Testis (tissue), 3 donors: ENCODE data around the gene FABP1. TPM values are rescaled to one million over a fixed set of nuclear protein-coding genes. Genes with fewer than 3 reads are reported as not detected.

Experiments used
- DNase-seq: peaks from one replicate; pipeline ENCODE4 v3.0.0-alpha.2; 2019
- H3K27ac ChIP-seq, 2 donors: fragments of 200-600 bp; sonication (generic); one replicate each; pipeline ENCODE4 v1.5.1; 2019
- H3K27me3 ChIP-seq: fragments of 200-600 bp; sonication (generic); one replicate; pipeline ENCODE4 v1.5.1; 2019
- H3K36me3 ChIP-seq: fragments of 200-600 bp; sonication (generic); one replicate; pipeline ENCODE4 v1.5.1; 2017; ENCODE audit warnings: low read depth; ENCODE audit errors: missing control alignments
- H3K4me1 ChIP-seq: fragments of 200-600 bp; sonication (generic); one replicate; pipeline ENCODE4 v1.5.1; 2019
- H3K4me3 ChIP-seq, 2 donors: fragments of 200-600 bp; sonication (generic); one replicate each; pipeline ENCODE4 v1.5.1; 2017 to 2019
- H3K9me3 ChIP-seq: fragments of 200-600 bp; sonication (generic); one replicate; pipeline ENCODE4 v1.5.1; 2017
- POLR2A ChIP-seq: fragments of 450-650 bp; IDR thresholded peaks from one replicate; pipeline ENCODE4 v1.6.1; 2017; ENCODE audit warnings: antibody characterized with exemption, mild to moderate bottlenecking, moderate library complexity
- WGBS, 2 donors: methylation state at CpG; one replicate each; pipeline ENCODE4 v1.1.5; 2018; 5-methylcytosine and 5-hydroxymethylcytosine counted together
- intact Hi-C: fragments of 100-400 bp; cut with DNase I; formaldehyde crosslinking; loops from one replicate; pipeline ENCODE4 v1.15.1; 2023; ENCODE audit warnings: low total_unique reads
- polyA plus RNA-seq: library from polyadenylated mRNA; stranded (reverse); fragments of 350-450 nt; fragmentation: Illumina TruSeq; extraction: RNeasy Lipid Tissue Mini Kit (QIAGEN cat#74804); gene quantifications from one replicate; pipeline ENCODE4 v1.2.3, GENCODE V29; 2014; ENCODE audit warnings: low read depth, low replicate concordance; ENCODE audit not compliant: insufficient read depth
- total RNA-seq, 2 donors: library from RNA; depleted of rRNA; stranded (reverse); fragments of >200 nt; gene quantifications; one replicate each; pipeline ENCODE4 v1.2.3, GENCODE V29; 2016
- TF ChIP-seq, protein P1 (sequence below), 3 experiments: fragments of 450-650 bp in 2 of 3; fragments of 200-600 bp in 1 of 3; sonication (generic) in 1 of 3; IDR thresholded peaks; one replicate each; pipeline ENCODE4 v1.5.1; 2016 to 2019; ENCODE audit warnings: antibody characterized with exemption in 3 of 3, mild to moderate bottlenecking in 2 of 3, moderate library complexity in 1 of 3

FABP1 gene
- total and polyA plus RNA-seq, 3 donors from 2014 or later: 0.99 to 4.9 TPM; not detected in 1

DNA sequence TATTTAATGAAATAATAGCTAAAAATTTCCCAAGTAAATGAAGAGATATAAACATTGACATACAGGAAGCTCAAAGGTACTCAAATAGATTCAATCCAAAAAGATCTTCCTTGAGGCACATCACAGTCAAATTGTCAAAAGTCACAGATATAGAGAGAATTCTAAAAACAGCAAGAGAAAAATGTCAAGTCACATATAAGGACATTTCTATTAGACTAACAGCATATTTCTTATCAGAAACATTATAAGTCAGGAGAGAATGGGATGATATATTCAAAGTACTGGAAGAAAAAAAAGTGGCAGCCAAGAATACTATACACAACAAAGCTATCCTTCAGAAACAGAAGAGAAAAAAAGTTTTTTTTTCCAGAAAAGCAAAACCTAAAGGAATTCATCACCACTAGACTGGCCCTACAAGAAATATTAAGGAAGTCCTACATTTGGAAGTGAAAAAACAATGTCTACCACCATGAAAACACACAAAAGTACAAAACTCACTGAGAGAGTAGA lies 21.1 kb upstream of the FABP1 start:
- Histone ChIP-seq H3K4me3 (no peak overlapping the region), H3K4me1 (no peaks in the 10 kb centered on the region), H3K9me3 (no peaks in the 10 kb centered on the region), H3K36me3 (no peaks in the 10 kb centered on the region), H3K27ac (no peak overlapping the region), H3K27me3 (no peaks in the 10 kb centered on the region)
- DNase-seq: no peak
- TF ChIP-seq, protein P1, sequence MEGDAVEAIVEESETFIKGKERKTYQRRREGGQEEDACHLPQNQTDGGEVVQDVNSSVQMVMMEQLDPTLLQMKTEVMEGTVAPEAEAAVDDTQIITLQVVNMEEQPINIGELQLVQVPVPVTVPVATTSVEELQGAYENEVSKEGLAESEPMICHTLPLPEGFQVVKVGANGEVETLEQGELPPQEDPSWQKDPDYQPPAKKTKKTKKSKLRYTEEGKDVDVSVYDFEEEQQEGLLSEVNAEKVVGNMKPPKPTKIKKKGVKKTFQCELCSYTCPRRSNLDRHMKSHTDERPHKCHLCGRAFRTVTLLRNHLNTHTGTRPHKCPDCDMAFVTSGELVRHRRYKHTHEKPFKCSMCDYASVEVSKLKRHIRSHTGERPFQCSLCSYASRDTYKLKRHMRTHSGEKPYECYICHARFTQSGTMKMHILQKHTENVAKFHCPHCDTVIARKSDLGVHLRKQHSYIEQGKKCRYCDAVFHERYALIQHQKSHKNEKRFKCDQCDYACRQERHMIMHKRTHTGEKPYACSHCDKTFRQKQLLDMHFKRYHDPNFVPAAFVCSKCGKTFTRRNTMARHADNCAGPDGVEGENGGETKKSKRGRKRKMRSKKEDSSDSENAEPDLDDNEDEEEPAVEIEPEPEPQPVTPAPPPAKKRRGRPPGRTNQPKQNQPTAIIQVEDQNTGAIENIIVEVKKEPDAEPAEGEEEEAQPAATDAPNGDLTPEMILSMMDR (IDR thresholded peaks at IDR 0.05): no peak
- TF ChIP-seq POLR2A: no peak
- intact Hi-C loops: no loop called here

DNA sequence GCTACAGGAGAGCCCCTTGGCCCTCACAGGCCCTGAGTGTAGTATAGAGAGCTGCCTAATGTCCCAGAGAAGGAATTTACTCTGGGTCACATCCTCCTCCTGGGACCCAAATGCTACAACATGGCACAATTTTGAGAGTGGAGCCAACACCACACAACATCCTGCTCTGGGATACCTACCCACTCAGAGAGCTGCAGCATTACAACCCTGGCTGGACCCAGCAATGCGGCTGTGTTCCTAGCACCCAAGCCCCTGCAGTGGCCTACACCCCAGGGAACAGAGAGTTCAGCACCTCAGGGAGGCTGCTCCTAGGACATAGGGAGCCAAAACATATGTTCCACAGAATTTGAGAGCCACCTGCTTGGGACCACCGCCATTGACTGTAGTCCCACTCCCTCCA lies 19.3 kb upstream of the FABP1 start:
- TF ChIP-seq, protein P1 (IDR thresholded peaks at IDR 0.05): no peak
- TF ChIP-seq POLR2A: no peak
- no peak for DNase-seq
- H3K4me1 ChIP-seq: no peaks in the 10 kb centered on the region
- no peak overlapping the region for H3K4me3 ChIP-seq
- 91 to 100% methylated on average over 2 of the region's 2 CpGs for WGBS, 2 donors
- no peaks in the 10 kb centered on the region for H3K36me3 ChIP-seq
- H3K9me3 ChIP-seq: no peaks in the 10 kb centered on the region
- no peaks in the 10 kb centered on the region for H3K27me3 ChIP-seq
- H3K27ac ChIP-seq: no peak overlapping the region
- intact Hi-C loops: no loop called here

DNA sequence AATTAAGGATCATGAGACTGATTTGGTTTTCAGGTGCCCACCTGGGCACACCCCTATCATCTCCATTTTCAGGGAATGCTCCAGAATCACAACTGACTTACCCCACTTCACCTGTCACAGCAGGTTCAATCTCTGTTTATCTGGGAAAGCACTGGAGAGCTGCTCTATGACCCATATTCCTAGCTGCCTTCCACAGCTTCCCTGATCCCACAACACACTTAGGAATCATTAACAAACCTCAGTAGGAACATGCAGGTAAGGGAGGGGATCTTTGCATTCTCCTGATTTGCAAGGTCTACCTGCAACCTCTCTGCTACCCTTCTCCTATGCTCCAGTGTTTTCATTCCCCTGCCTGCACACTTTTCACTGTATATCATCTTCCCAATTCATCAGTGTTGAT lies 18.7 kb upstream of the FABP1 start:
- H3K4me1 ChIP-seq: no peaks in the 10 kb centered on the region
- DNase-seq: no peak
- TF ChIP-seq, protein P1 (IDR thresholded peaks at IDR 0.05): no peak
- TF ChIP-seq POLR2A: no peak
- no peaks in the 10 kb centered on the region for H3K36me3 ChIP-seq
- H3K4me3 ChIP-seq: no peak overlapping the region
- H3K9me3 ChIP-seq: no peaks in the 10 kb centered on the region
- H3K27me3 ChIP-seq: no peaks in the 10 kb centered on the region
- intact Hi-C loops: no loop called here
- no peak overlapping the region for H3K27ac ChIP-seq

DNA sequence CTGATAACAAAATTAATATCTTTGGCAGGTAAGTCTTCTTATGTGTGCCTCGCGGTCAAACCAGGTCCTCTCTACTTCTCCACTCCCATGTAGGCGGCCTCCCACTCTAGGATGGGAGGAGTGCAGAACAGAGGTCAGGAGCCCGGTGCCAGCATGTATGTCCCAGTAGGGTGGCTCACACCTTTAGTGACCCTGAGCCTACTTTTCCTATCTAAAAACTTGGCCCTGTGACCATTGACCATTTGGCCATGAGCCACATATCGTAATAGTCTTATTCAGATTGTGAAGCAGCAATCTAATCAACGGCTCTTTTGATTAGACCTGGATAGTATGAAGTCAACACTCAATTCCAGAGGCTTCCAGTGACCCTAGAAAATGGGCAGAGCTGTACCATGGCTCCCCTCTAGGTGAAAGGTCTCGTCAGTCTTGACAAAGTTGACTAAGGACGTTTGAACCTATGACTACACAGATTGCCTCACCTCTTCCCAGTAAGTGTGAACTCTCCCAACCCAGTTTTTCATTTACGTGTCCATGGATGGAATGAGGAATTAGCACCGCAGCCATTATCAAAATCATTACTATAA lies 17.1 kb upstream of the FABP1 start:
- TF ChIP-seq, protein P1 (IDR thresholded peaks at IDR 0.05): no peak
- no peak for TF ChIP-seq POLR2A
- H3K9me3 ChIP-seq: no peaks in the 10 kb centered on the region
- intact Hi-C loops: no loop called here
- no peak overlapping the region for H3K4me3 ChIP-seq
- no peak for DNase-seq
- no peaks in the 10 kb centered on the region for H3K27me3 ChIP-seq
- H3K36me3 ChIP-seq: no peaks in the 10 kb centered on the region
- 90% methylated on average over 10 of the region's 10 CpGs for WGBS, 2 donors
- no peak overlapping the region for H3K27ac ChIP-seq
- H3K4me1 ChIP-seq: no peaks in the 10 kb centered on the region

DNA sequence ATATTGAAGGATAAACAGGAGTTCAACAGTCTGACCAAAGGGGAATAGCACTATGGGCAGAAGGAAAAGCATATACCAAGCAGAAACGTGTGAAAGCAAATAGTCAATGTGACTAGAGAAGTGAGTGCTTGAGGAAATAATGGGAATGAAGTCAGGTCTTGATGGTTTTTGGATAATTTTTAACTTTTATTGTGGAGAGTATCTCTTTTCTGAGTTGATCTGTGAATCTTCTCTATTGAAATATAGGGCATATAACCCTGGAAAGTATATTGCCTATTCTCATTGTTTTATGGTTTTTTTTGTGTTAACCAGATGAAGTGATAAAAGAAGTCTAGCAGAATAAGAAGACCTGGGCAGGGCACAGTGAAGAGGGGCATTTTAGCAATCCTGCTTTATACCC lies 16.4 kb upstream of the FABP1 start:
- no peaks in the 10 kb centered on the region for H3K36me3 ChIP-seq
- WGBS, 2 donors: 78 to 81% methylated on average over 1 of the region's 1 CpG
- no peaks in the 10 kb centered on the region for H3K9me3 ChIP-seq
- TF ChIP-seq, protein P1 (IDR thresholded peaks at IDR 0.05): no peak
- TF ChIP-seq POLR2A: no peak
- H3K4me1 ChIP-seq: no peaks in the 10 kb centered on the region
- no peak overlapping the region for H3K4me3 ChIP-seq
- intact Hi-C loops: no loop called here
- no peak overlapping the region for H3K27ac ChIP-seq
- DNase-seq: no peak
- no peaks in the 10 kb centered on the region for H3K27me3 ChIP-seq
